ENCODE data around the gene C2. TPM values are rescaled to one million over a fixed set of nuclear protein-coding genes. Genes with fewer than 3 reads are reported as not detected.

C2 gene
- total and polyA plus RNA-seq, 3 donors from 2014 or later: 5.1 to 24.8 (median 6.3) TPM

DNA sequence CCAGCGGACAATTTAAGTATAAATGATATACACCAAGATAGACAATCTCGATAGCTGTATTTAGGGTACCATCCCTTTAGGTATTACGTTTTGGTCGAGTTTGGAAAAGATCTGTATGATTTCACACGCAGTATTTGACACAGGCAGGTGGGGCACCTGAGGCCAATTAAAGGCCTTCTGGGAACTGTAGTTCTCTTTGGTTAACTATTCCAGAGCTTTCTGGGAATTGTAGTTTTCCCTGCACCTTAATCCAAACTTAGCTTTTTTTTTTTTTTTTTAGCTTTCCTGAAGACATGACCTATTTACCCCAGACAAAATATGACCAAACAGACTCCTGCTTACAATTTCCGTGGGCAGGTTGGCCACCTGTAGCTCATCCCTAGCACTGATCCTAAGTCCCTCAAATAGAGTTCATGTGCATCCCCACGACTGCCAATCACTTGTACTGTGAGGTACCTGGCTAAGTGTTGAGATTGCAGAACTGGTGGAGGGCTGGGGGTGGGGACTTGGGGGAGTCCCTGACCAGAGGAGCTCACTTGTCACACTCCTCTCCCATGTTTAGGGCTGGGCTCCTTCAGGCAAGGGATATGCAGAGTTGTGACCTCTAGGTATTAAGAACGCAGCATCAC is 29.0 kb upstream of the C2 start:
- Histone ChIP-seq H3K36me3 (ENCODE audit: low read depth, missing control alignments) (no peaks in the 10 kb centered on the region), H3K27ac (peak overlapping the region; percentile 80 to 82), H3K4me1 (peaks cover 46% of the 10 kb centered on the region), H3K4me3 (peak overlapping the region; percentile 72 to 94), H3K9me3 (no peaks in the 10 kb centered on the region), H3K27me3 (no peaks in the 10 kb centered on the region)
- TF ChIP-seq, protein P1, sequence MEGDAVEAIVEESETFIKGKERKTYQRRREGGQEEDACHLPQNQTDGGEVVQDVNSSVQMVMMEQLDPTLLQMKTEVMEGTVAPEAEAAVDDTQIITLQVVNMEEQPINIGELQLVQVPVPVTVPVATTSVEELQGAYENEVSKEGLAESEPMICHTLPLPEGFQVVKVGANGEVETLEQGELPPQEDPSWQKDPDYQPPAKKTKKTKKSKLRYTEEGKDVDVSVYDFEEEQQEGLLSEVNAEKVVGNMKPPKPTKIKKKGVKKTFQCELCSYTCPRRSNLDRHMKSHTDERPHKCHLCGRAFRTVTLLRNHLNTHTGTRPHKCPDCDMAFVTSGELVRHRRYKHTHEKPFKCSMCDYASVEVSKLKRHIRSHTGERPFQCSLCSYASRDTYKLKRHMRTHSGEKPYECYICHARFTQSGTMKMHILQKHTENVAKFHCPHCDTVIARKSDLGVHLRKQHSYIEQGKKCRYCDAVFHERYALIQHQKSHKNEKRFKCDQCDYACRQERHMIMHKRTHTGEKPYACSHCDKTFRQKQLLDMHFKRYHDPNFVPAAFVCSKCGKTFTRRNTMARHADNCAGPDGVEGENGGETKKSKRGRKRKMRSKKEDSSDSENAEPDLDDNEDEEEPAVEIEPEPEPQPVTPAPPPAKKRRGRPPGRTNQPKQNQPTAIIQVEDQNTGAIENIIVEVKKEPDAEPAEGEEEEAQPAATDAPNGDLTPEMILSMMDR (IDR thresholded peaks at IDR 0.05): no peak
- TF ChIP-seq POLR2A (IDR thresholded peaks at IDR 0.05): no peak
- 13 to 14% methylated on average over 8 of the region's 8 CpGs for WGBS, 2 donors
- intact Hi-C loops (cut with DNase I; ENCODE audit: low total_unique reads): no loop called here
- peak; percentile 58 for DNase-seq

DNA sequence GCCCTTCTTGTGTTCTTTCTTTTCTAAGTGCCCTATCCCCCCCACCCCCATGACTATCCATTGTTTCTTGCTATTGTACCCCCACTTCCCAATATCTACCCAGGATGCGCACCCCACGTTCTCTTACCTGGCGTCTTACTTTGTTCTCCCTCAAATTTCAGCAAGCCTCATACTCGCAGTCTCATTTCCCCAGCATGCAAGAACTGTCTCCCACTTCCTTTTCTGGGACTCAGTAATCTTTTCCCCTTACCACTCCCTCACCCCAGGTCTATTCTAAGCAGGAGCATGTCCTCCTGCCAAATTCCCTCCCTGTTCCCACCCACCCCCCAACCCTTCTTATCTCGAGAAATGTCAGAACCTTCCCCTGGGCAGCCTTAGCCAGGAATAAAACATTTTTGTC is 28.3 kb upstream of the C2 start:
- Histone ChIP-seq H3K4me3 (no peak overlapping the region), H3K27ac (no peak overlapping the region), H3K27me3 (no peaks in the 10 kb centered on the region), H3K9me3 (no peaks in the 10 kb centered on the region), H3K36me3 (ENCODE audit: low read depth, missing control alignments) (no peaks in the 10 kb centered on the region), H3K4me1 (peaks cover 51% of the 10 kb centered on the region)
- WGBS, 2 donors: 42 to 51% methylated on average over 5 of the region's 5 CpGs
- DNase-seq: no peak
- intact Hi-C loops (cut with DNase I; ENCODE audit: low total_unique reads): no loop called here
- TF ChIP-seq, protein P1 (IDR thresholded peaks at IDR 0.05): no peak
- TF ChIP-seq POLR2A (IDR thresholded peaks at IDR 0.05): no peak

DNA sequence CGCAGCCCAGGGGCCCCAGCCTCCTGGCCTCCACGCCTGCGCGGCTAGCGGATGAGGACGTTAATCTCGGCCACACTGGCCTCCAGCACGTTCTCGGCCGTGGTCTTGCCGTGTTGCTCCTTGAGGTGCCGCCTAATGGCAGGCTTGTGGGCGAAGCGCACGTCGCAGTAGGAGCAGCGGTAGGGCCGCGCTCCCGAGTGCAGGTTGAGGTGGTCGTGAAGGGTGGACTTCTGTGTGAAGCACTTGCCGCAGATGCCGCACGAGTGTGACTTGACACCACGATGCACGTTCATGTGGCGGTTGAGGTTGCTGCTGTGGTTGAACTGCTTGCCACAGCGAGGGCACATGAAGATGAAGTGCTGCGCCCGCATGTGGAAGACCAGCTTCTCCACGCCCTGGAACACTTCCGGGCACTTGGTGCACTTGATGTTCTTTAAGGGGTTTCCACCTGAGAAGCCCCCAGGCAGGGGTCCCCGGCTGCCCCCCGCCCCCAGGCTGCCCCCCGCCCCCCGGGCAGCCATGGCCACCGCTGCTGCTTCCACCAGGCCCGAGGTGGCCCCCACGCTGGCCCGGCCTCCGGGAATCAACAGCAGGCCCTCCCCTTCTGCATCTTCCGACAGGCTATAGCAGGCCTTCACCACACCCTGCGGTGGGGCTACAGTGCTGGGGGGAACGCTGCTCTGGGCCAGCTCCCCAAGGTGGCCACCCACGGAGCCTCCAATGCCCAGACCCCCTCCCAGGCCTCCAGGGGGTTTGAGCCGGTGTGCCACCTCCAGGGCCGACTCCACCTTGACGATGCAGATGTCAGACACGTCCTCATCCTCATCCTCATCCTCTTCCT is 27.4 kb upstream of the C2 start:
- TF ChIP-seq, protein P1 (IDR thresholded peaks at IDR 0.05): no peak
- TF ChIP-seq POLR2A (IDR thresholded peaks at IDR 0.05): no peak
- Histone ChIP-seq H3K4me3 (no peak overlapping the region), H3K36me3 (ENCODE audit: low read depth, missing control alignments) (no peaks in the 10 kb centered on the region), H3K9me3 (no peaks in the 10 kb centered on the region), H3K27me3 (no peaks in the 10 kb centered on the region), H3K4me1 (peaks cover 51% of the 10 kb centered on the region), H3K27ac (peak overlapping the region in 1 of 2 donors; percentile 83)
- DNase-seq: no peak
- WGBS, 2 donors: 54 to 66% methylated on average over 31 to 49 of the region's 49 CpGs
- intact Hi-C loops (cut with DNase I; ENCODE audit: low total_unique reads): no loop called here

DNA sequence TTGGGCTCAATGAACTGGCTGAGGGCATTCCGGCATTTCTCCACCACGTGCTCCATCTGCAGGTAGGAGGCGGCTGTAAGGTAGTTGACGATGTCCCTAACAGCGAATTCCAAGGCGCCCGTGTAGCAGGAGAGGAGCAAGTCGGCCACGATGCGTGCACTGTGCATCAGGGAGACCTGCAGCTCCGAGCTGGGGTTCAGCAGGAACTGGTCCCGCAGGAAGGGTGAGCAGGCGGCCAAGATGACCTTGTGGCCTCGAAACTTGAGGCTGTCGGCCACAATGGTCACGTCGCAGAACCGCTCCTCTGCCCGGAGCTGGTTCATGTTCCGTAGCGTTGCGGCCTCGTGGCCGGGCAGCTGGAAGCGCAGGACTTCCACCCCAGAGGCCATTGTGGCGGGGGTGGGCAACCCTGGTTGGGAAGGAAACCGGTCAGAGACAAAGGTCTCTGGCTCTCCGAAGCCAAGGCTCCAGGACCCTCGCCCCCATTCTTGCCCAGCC is 26.6 kb upstream of the C2 start:
- TF ChIP-seq, protein P1 (IDR thresholded peaks at IDR 0.05): no peak
- TF ChIP-seq POLR2A (IDR thresholded peaks at IDR 0.05): no peak
- DNase-seq: peak; percentile 29
- Histone ChIP-seq H3K4me3 (peak overlapping the region; percentile 58 to 64), H3K27me3 (no peaks in the 10 kb centered on the region), H3K9me3 (no peaks in the 10 kb centered on the region), H3K4me1 (peaks cover 51% of the 10 kb centered on the region), H3K36me3 (ENCODE audit: low read depth, missing control alignments) (no peaks in the 10 kb centered on the region), H3K27ac (peak overlapping the region; percentile 61 to 83)
- WGBS, 2 donors: 0 to 8% methylated on average over 2 to 29 of the region's 29 CpGs
- intact Hi-C loops (cut with DNase I; ENCODE audit: low total_unique reads): no loop called here
